ENCODE results near the gene PRICKLE1. TPM values are rescaled to one million over a fixed set of nuclear protein-coding genes. Genes with fewer than 3 reads are reported as not detected.

The PRICKLE1 gene
- total RNA-seq, 1 donor from 2014 or later: 34.3 TPM

DNA sequence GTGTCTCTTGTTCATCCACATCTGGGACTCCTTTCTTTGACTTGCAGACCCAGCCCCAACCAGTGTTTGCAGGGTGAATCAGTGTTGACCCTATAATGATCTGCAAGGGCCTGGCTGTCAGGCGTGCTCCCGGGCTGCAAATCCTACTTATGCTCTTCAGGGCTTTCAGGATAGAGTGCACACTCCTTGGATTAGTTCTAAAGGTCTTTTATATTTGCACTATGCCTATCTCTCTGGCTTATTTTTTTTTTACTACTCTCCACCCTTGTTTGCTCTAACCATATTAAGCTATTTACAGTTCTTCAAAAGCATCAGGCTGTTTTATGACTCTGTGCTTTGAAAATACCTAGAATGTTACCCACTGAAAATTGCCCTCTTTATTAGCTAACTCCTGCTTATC lies 4.3 kb upstream of the PRICKLE1 start:
- intact Hi-C loops (cut with DNase I): loop anchor here (5.0 kb wide), 3 partner anchors 38 to 688 kb away; no protein-coding TSS in a partner anchor
- DNase-seq (ENCODE audit: low spot score): no peak

DNA sequence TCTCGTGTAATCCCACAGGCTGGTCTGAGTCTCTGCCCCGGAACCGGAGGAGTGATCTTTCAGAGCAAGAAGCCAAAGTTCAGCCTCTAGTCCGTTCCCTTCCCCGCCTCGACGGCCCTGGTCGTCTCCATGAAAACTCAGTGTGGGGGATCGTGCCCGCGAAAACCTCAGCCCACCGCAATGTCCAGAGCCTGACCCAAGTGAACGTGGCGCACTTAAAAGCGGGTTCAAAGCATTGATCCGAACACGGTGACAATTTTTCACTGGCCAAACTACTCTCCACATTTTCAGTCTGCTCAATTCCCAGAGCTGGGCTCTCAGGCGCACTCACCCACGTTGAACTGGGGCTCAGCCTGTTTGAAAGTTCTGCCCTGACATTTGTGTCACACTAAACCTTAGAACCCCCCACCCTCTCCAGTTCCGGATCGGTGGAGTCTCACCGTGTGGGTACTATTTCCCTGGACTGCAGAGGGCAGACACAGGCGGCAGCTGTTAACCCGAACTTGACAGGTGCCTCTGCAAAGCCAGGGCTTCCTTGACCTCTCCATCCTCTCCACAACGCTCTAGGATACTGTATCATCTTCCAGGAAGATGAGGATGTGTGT lies 886 bp upstream of the PRICKLE1 start:
- no peak for DNase-seq (ENCODE audit: low spot score)
- intact Hi-C loops (cut with DNase I): loop anchor here (5.0 kb wide), 3 partner anchors 42 to 692 kb away; no protein-coding TSS in a partner anchor

GRCh38 chr12:42588524-42589464 lies 752 bp downstream of the PRICKLE1 start:
- DNase-seq (ENCODE audit: low spot score): no peak
- intact Hi-C loops (cut with DNase I): loop anchor here (2.0 to 10.0 kb wide), 4 partner anchors 199 to 750 kb away; partner anchors contain the start of gene YAF2

- intact Hi-C loops (cut with DNase I): loop anchor here (2.0 to 10.0 kb wide), 4 partner anchors 199 to 751 kb away; partner anchors contain the start of gene YAF2
Measured at GRCh38 chr12:42587601-42588523, 1.7 kb downstream of the PRICKLE1 start.

DNA sequence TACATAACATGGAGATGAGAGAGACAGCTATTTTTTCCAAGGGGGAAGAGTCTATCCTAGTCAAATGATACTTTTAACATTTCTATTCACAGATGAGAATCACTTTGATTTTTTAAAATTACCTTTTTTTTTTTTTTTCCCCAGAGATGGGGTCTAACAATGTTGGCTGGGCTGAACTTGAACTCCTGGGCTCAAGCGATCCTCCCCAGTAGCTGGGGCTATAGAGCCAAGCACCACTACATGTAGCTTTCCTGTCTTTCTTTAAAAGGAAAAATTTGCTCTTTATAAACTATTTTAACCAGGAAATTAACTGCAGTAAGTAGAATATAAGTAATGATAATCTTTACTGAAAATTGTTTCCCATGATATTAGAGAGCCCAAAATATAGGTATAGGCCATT lies 3.3 kb downstream of the PRICKLE1 start:
- no peak for DNase-seq (ENCODE audit: low spot score)
- intact Hi-C loops (cut with DNase I): loop anchor here (5.0 to 10.0 kb wide), 3 partner anchors 201 to 389 kb away; partner anchors contain the start of gene YAF2

More at GRCh38 chr12:42587601-42588523, 1.7 kb downstream of the PRICKLE1 start:
- no peak for DNase-seq (ENCODE audit: low spot score)

- intact Hi-C loops (cut with DNase I): loop anchor here (5.0 to 10.0 kb wide), 3 partner anchors 201 to 389 kb away; partner anchors contain the start of gene YAF2
- no peak for DNase-seq (ENCODE audit: low spot score)
Measured at GRCh38 chr12:42585841-42586216, 3.7 kb downstream of the PRICKLE1 start.

- no peak for DNase-seq (ENCODE audit: low spot score)
- intact Hi-C loops (cut with DNase I): loop anchor here (5.0 to 10.0 kb wide), 3 partner anchors 202 to 390 kb away; partner anchors contain the start of gene YAF2
Measured at GRCh38 chr12:42585154-42585840, 4.2 kb downstream of the PRICKLE1 start.

DNA sequence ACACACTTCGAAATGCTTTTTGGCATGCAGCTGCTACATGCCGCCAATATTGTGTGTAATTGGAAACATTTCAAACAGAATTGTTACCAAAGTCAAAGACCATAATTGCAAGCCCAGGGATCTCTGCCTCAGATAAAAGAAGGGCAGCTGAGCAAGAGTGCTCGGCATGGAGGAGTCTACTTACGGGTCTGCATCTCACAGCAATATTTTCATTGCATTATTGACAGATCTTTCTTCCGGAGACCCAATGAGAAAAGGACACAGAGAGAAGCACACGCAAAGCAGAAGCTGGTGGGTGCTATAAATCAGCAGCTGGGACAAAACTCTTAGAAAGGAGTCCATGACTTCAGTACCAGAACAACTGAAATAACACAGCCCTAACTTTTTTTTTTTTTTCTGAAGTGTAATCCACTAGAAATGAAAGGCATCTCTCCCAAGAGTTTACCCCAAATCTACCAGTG lies 4.9 kb downstream of the PRICKLE1 start:
- intact Hi-C loops (cut with DNase I): loop anchor here (5.0 to 10.0 kb wide), 3 partner anchors 203 to 390 kb away; partner anchors contain the start of gene YAF2
- DNase-seq (ENCODE audit: low spot score): no peak

GRCh38 chr12:42583016-42583415 lies 6.5 kb downstream of the PRICKLE1 start:
- intact Hi-C loops (cut with DNase I): loop anchor here (10.0 kb wide), 1 partner anchor 392 kb away; no protein-coding TSS in a partner anchor
- DNase-seq (ENCODE audit: low spot score): no peak

GRCh38 chr12:42582498-42582897 lies 7.0 kb downstream of the PRICKLE1 start:
- DNase-seq (ENCODE audit: low spot score): no peak
- intact Hi-C loops (cut with DNase I): loop anchor here (10.0 kb wide), 1 partner anchor 392 kb away; no protein-coding TSS in a partner anchor

GRCh38 chr12:42582050-42582449 lies 7.5 kb downstream of the PRICKLE1 start:
- intact Hi-C loops (cut with DNase I): loop anchor here (10.0 kb wide), 1 partner anchor 393 kb away; no protein-coding TSS in a partner anchor
- DNase-seq (ENCODE audit: low spot score): no peak

DNA sequence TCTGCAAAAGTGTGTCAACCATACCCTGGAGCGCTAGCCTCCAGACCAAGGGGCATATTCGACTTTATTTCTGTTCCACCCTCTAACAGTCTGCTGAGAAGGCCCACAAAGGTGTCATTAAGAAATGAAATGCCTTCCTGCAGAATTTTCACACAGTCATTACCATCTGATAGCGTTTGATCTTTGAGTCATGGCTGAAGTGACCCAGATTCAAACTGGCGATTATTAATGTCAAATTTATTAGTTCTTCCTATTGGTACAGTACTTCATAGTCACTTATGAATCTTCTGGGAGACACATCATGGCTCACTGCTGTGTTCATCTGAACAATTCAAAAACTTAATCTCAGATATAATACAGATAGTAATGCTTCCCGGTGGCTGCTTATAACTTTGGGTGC lies 13.2 kb downstream of the PRICKLE1 start:
- intact Hi-C loops (cut with DNase I): no loop called here

DNA sequence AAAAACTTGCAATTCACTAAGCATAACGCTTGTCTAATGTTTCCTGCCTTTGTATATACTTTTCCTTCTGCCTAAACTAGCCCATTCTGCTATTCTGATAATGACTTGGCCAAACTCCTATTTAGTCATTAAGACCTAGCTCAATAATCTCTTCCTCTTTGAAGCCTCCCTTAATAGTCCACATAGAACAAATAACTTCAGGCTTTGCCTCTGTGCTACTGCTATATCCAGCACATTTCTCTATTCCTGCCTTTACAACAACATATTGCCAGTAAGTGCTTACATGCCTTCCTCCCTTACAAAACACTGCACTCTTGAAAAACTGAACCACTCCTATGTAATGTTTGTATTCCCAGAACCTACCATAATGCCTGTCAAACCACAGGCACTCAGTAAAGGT lies 13.8 kb downstream of the PRICKLE1 start:
- intact Hi-C loops (cut with DNase I): no loop called here
- DNase-seq (ENCODE audit: low spot score): no peak

More for the DNA sequence above, 13.2 kb downstream of the PRICKLE1 start:
- DNase-seq (ENCODE audit: low spot score): no peak

DNA sequence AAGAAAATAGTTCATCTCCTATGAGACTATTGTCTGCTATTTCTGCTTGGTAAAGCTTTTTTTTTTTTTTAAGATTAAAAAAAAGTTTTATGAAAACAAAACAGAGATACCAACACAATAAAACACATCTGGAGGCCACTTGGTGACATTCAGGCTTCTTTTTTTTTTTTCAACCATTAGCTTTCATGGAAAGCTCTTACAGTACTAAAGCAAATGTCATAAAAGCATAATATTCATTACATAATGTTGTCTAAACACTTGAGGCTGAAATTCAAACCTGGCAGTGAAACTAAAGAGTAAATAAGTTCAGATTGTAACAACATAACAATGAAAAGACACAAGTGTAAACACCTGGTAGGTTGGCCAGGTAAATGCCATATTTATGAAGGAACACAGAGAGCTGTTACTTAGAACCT lies 14.7 kb downstream of the PRICKLE1 start:
- intact Hi-C loops (cut with DNase I): loop anchor here (5.0 kb wide), 1 partner anchor 762 kb away; no protein-coding TSS in a partner anchor
- no peak for DNase-seq (ENCODE audit: low spot score)

GRCh38 chr12:42571327-42572009 lies 18.1 kb downstream of the PRICKLE1 start:
- intact Hi-C loops (cut with DNase I): loop anchor here (5.0 kb wide), 1 partner anchor 766 kb away; no protein-coding TSS in a partner anchor
- DNase-seq (ENCODE audit: low spot score): no peak

GRCh38 chr12:42570076-42570475 lies 19.5 kb downstream of the PRICKLE1 start:
- DNase-seq (ENCODE audit: low spot score): no peak
- intact Hi-C loops (cut with DNase I): loop anchor here (5.0 kb wide), 1 partner anchor 767 kb away; no protein-coding TSS in a partner anchor
